Left lung (tissue), 14 donors: ENCODE measurements around the gene NDUFS5. TPM values are rescaled to one million over a fixed set of nuclear protein-coding genes. Genes with fewer than 3 reads are reported as not detected.
A peak's percentile ranks its signal among the peaks of the same experiment; 100 is the strongest.
"Not testable (repeated sequence)": the region's sequence is repeated elsewhere in the genome, so short reads cannot be mapped to it uniquely, and the experiment has no call there.

Source experiments
- ATAC-seq: fragments of 200-7000 bp; cut with Tn5 transposase; one replicate; pipeline ENCODE4 v1.9.1; 2020; ENCODE audit warnings: moderate library complexity
- DNase-seq, 4 donors: peaks; one replicate each; pipeline ENCODE4 v3.0.0-alpha.2; 2013 to 2020
- H3K27ac ChIP-seq, 2 donors: fragments of 200-600 bp; sonication (generic) in 1 of 2; one replicate each; pipeline versions ENCODE4 v1.5.0 to v1.8.0; 2020 to 2021
- H3K27me3 ChIP-seq, 2 donors: fragments of 200-600 bp; sonication (generic) in 1 of 2; one replicate each; pipeline versions ENCODE4 v1.5.0 to v1.8.0; 2020 to 2021
- H3K36me3 ChIP-seq, 2 donors: fragments of 200-600 bp; sonication (generic) in 1 of 2; one replicate each; pipeline versions ENCODE4 v1.5.0 to v1.8.0; 2020 to 2021
- H3K4me1 ChIP-seq, 2 donors: fragments of 200-600 bp; one replicate each; pipeline ENCODE4 v1.8.0; 2021
- H3K4me3 ChIP-seq, 2 donors: fragments of 200-600 bp; sonication (generic) in 1 of 2; one replicate each; pipeline versions ENCODE4 v1.5.0 to v1.8.0; 2020 to 2021; ENCODE audit warnings: mild to moderate bottlenecking in 1 of 2
- H3K9me3 ChIP-seq, 2 donors: fragments of 200-600 bp; sonication (generic) in 1 of 2; one replicate each; pipeline versions ENCODE4 v1.5.0 to v1.8.0; 2020 to 2021
- CTCF ChIP-seq, 2 donors: fragments of 200-600 bp; sonication (generic) in 1 of 2; IDR thresholded peaks; one replicate each; pipeline versions ENCODE4 v1.5.0 to v1.8.0; 2021; ENCODE audit warnings: antibody characterized with exemption in 2 of 2
- intact Hi-C, 2 donors: fragments of 100-400 bp; cut with DNase I; formaldehyde crosslinking; loops; one replicate each; pipeline versions ENCODE4 v1.11.2 to v1.14.2; 2022
- long read RNA-seq, 12 donors: library from polyadenylated mRNA in 2 of 12; unstranded in 2 of 12; transcript quantifications; one replicate each; pipeline ENCODE4 v2.0.0 and lab custom pipeline, GENCODE V29; 2019 to 2026
- polyA plus RNA-seq, 6 donors: library from polyadenylated mRNA; unstranded; fragments of 120-200 nt; gene quantifications; one replicate each; pipeline ENCODE4 v1.2.1, GENCODE V29; 2013; ENCODE audit not compliant: insufficient read length in 6 of 6
- total RNA-seq, 2 donors: library from RNA; stranded (reverse); fragmentation: NEBNext Ultra II Directional; extraction: Animal tissue kit (Norgen Biotek cat#: 25700); gene quantifications; one replicate each; pipeline ENCODE4 v1.2.1, GENCODE V29; 2021
- donor health status: DM: no; HTN: yes; CAD: no.
- donor health status: DM: no; HTN: no; CAD: no.

The NDUFS5 gene
- total RNA-seq (100 to 1,000 TPM; 104 to 166 TPM), polyA plus RNA-seq (100 to 1,000 TPM; 175 to 292 (median 238) TPM)
- long read RNA-seq, donor 1, transcript NDUFS5-201 (3 exons, 544 nt) = major isoform, 241 of 374 reads
- long read RNA-seq, donor 1, transcript NDUFS5-202 (3 exons, 548 nt) = minor isoform, 101 of 374 reads
- long read RNA-seq, donor 1, partial matches to known transcripts = 32 of 374 reads
- long read RNA-seq, donor 1, other reads (novel, unspliced or antisense) = 0 of 374 reads
- long read RNA-seq, donor 2, transcript NDUFS5-201 (3 exons, 544 nt) = major isoform, 121 of 283 reads
- long read RNA-seq, donor 2, transcript NDUFS5-202 (3 exons, 548 nt) = minor isoform, 119 of 283 reads
- long read RNA-seq, donor 2, partial matches to known transcripts = 43 of 283 reads
- long read RNA-seq, donor 2, other reads (novel, unspliced or antisense) = 0 of 283 reads
- long read RNA-seq, donor 3, transcript NDUFS5-201 (3 exons, 544 nt) = major isoform, 219 of 245 reads
- long read RNA-seq, donor 3, transcript NDUFS5-202 (3 exons, 548 nt) = minor isoform, 9 of 245 reads
- long read RNA-seq, donor 3, partial matches to known transcripts = 17 of 245 reads
- long read RNA-seq, donor 3, other reads (novel, unspliced or antisense) = 0 of 245 reads
- long read RNA-seq, donor 4, transcript NDUFS5-202 (3 exons, 548 nt) = major isoform, 130 of 261 reads
- long read RNA-seq, donor 4, transcript NDUFS5-201 (3 exons, 544 nt) = minor isoform, 124 of 261 reads
- long read RNA-seq, donor 4, partial matches to known transcripts = 6 of 261 reads
- long read RNA-seq, donor 4, other reads (novel, unspliced or antisense) = 1 of 261 reads
- long read RNA-seq, donor 5, transcript NDUFS5-201 (3 exons, 544 nt) = major isoform, 150 of 303 reads
- long read RNA-seq, donor 5, transcript NDUFS5-202 (3 exons, 548 nt) = minor isoform, 115 of 303 reads
- long read RNA-seq, donor 5, partial matches to known transcripts = 38 of 303 reads
- long read RNA-seq, donor 5, other reads (novel, unspliced or antisense) = 0 of 303 reads
- long read RNA-seq, donor 6, transcript NDUFS5-201 (3 exons, 544 nt) = minor isoform, 125 of 285 reads
- long read RNA-seq, donor 6, transcript NDUFS5-202 (3 exons, 548 nt) = major isoform, 127 of 285 reads
- long read RNA-seq, donor 6, partial matches to known transcripts = 33 of 285 reads
- long read RNA-seq, donor 6, other reads (novel, unspliced or antisense) = 0 of 285 reads
- long read RNA-seq, donor 7, transcript NDUFS5-202 (3 exons, 548 nt) = minor isoform, 25 of 137 reads
- long read RNA-seq, donor 7, transcript NDUFS5-201 (3 exons, 544 nt) = major isoform, 95 of 137 reads
- long read RNA-seq, donor 7, partial matches to known transcripts = 17 of 137 reads
- long read RNA-seq, donor 7, other reads (novel, unspliced or antisense) = 0 of 137 reads
- long read RNA-seq, donor 8, transcript NDUFS5-202 (3 exons, 548 nt) = minor isoform, 52 of 118 reads
- long read RNA-seq, donor 8, transcript NDUFS5-201 (3 exons, 544 nt) = major isoform, 54 of 118 reads
- long read RNA-seq, donor 8, partial matches to known transcripts = 12 of 118 reads
- long read RNA-seq, donor 8, other reads (novel, unspliced or antisense) = 0 of 118 reads
- long read RNA-seq, donor 9 = 0 reads
- long read RNA-seq, donor 10, transcript NDUFS5-202 (3 exons, 548 nt) = minor isoform, 80 of 173 reads
- long read RNA-seq, donor 10, transcript NDUFS5-201 (3 exons, 544 nt) = major isoform, 90 of 173 reads
- long read RNA-seq, donor 10, partial matches to known transcripts = 1 of 173 reads
- long read RNA-seq, donor 10, other reads (novel, unspliced or antisense) = 2 of 173 reads
- long read RNA-seq, donor 11, transcript NDUFS5-201 (3 exons, 544 nt) = major isoform, 193 of 278 reads
- long read RNA-seq, donor 11, transcript NDUFS5-202 (3 exons, 548 nt) = minor isoform, 57 of 278 reads
- long read RNA-seq, donor 11, partial matches to known transcripts = 28 of 278 reads
- long read RNA-seq, donor 11, other reads (novel, unspliced or antisense) = 0 of 278 reads
- long read RNA-seq, donor 12, transcript NDUFS5-202 (3 exons, 548 nt) = major isoform, 67 of 136 reads
- long read RNA-seq, donor 12, transcript NDUFS5-201 (3 exons, 544 nt) = minor isoform, 56 of 136 reads
- long read RNA-seq, donor 12, partial matches to known transcripts = 13 of 136 reads
- long read RNA-seq, donor 12, other reads (novel, unspliced or antisense) = 0 of 136 reads

GRCh38 chr1:39026051-39026865 is at the start of gene NDUFS5:
NDUFS5 (plus strand) TSS chr1:39026350; CDS start chr1:39028725, 2,375 bp downstream.
- peaks cover 0 to 30% of the 10 kb centered on the region in 2 donors for H3K36me3 ChIP-seq
- no peaks in the 10 kb centered on the region for H3K9me3 ChIP-seq
- intact Hi-C loops = no loop called here
- TF ChIP-seq CTCF (IDR thresholded peaks at IDR 0.05) = no peak
- H3K4me1 ChIP-seq = peaks cover 5 to 14% of the 10 kb centered on the region in 2 donors
- no peaks in the 10 kb centered on the region for H3K27me3 ChIP-seq
- peak within 1 kb of the TSS; percentile 45 to 78 for H3K4me3 ChIP-seq
- ATAC-seq (peak; percentile 97), DNase-seq (peak; percentile 82 to 98 (median 94))
- peak within 1 kb of the TSS; percentile 85 to 92 for H3K27ac ChIP-seq

- H3K27me3 ChIP-seq, intact Hi-C loops, H3K36me3 ChIP-seq, H3K4me3 ChIP-seq, DNase-seq, ATAC-seq, H3K27ac ChIP-seq, H3K4me1 ChIP-seq: not testable (repeated sequence)
- H3K9me3 ChIP-seq = peaks cover 0 to 14% of the 10 kb centered on the region in 2 donors
Observed at GRCh38 chr1:38977399-38978244, 48.5 kb upstream of the NDUFS5 start.

GRCh38 chr1:38978245-38978542 is 48.0 kb upstream of the NDUFS5 start:
- DNase-seq, H3K4me1 ChIP-seq, intact Hi-C loops, ATAC-seq, H3K27me3 ChIP-seq, H3K4me3 ChIP-seq, H3K36me3 ChIP-seq, H3K27ac ChIP-seq: not testable (repeated sequence)
- H3K9me3 ChIP-seq = peaks cover 0 to 14% of the 10 kb centered on the region in 2 donors

- H3K36me3 ChIP-seq, DNase-seq, H3K4me3 ChIP-seq, intact Hi-C loops, H3K4me1 ChIP-seq, H3K27ac ChIP-seq, ATAC-seq, H3K27me3 ChIP-seq: not testable (repeated sequence)
- peaks cover 0 to 14% of the 10 kb centered on the region in 2 donors for H3K9me3 ChIP-seq
Observed at GRCh38 chr1:38979380-38979779, 46.8 kb upstream of the NDUFS5 start.

- Histone ChIP-seq H3K4me3 (peak overlapping the region in 1 of 2 donors; percentile 92), H3K9me3 (no peaks in the 10 kb centered on the region), H3K36me3 (peaks cover 0 to 16% of the 10 kb centered on the region in 2 donors), H3K27ac (peak overlapping the region; percentile 80 to 88), H3K27me3 (no peaks in the 10 kb centered on the region), H3K4me1 (peaks cover 13 to 42% of the 10 kb centered on the region in 2 donors)
- ATAC-seq (no peak), DNase-seq (no peak)
- intact Hi-C loops = no loop called here
- no peak for TF ChIP-seq CTCF (IDR thresholded peaks at IDR 0.05)
Observed at GRCh38 chr1:38989979-38990378, 36.2 kb upstream of the NDUFS5 start.
